ENCODE measurements around the gene ELK3.

DNA sequence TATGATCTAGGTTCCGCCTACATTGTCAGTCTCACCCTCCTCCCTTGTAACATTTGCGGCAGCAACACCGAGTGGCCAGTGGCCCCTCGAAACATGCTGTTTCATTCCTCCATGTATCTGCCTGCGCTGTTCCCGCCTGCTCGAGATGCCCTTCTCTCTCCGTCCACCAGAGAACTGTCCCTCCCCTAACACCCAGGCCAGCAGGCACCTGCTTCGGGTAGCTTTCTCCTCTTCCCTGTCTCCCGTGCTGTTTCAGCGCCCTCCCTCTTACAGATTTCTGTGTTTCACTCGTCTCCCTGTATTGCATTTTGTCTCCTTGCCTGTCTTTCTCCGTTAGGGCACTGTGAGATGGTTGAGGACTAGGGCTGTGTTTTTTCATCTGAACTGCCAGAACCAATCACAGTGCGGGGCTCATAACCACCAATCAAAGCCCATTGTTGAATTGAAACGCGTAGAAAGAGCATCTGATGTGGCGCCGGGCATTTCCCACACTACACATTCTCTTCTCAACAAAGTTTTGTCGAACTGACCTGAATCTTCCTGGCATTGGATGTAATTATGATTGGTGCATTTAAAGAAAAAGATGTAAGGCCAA, 40.9 kb upstream of the ELK3 start:
- TF ChIP-seq, protein P1, sequence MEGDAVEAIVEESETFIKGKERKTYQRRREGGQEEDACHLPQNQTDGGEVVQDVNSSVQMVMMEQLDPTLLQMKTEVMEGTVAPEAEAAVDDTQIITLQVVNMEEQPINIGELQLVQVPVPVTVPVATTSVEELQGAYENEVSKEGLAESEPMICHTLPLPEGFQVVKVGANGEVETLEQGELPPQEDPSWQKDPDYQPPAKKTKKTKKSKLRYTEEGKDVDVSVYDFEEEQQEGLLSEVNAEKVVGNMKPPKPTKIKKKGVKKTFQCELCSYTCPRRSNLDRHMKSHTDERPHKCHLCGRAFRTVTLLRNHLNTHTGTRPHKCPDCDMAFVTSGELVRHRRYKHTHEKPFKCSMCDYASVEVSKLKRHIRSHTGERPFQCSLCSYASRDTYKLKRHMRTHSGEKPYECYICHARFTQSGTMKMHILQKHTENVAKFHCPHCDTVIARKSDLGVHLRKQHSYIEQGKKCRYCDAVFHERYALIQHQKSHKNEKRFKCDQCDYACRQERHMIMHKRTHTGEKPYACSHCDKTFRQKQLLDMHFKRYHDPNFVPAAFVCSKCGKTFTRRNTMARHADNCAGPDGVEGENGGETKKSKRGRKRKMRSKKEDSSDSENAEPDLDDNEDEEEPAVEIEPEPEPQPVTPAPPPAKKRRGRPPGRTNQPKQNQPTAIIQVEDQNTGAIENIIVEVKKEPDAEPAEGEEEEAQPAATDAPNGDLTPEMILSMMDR (IDR thresholded peaks at IDR 0.05; ENCODE audit: insufficient read depth, low read length), result no peak
- TF ChIP-seq, protein P2, sequence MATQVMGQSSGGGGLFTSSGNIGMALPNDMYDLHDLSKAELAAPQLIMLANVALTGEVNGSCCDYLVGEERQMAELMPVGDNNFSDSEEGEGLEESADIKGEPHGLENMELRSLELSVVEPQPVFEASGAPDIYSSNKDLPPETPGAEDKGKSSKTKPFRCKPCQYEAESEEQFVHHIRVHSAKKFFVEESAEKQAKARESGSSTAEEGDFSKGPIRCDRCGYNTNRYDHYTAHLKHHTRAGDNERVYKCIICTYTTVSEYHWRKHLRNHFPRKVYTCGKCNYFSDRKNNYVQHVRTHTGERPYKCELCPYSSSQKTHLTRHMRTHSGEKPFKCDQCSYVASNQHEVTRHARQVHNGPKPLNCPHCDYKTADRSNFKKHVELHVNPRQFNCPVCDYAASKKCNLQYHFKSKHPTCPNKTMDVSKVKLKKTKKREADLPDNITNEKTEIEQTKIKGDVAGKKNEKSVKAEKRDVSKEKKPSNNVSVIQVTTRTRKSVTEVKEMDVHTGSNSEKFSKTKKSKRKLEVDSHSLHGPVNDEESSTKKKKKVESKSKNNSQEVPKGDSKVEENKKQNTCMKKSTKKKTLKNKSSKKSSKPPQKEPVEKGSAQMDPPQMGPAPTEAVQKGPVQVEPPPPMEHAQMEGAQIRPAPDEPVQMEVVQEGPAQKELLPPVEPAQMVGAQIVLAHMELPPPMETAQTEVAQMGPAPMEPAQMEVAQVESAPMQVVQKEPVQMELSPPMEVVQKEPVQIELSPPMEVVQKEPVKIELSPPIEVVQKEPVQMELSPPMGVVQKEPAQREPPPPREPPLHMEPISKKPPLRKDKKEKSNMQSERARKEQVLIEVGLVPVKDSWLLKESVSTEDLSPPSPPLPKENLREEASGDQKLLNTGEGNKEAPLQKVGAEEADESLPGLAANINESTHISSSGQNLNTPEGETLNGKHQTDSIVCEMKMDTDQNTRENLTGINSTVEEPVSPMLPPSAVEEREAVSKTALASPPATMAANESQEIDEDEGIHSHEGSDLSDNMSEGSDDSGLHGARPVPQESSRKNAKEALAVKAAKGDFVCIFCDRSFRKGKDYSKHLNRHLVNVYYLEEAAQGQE (IDR thresholded peaks at IDR 0.05; ENCODE audit: insufficient replicate concordance, low read depth), result no peak
- TF ChIP-seq POLR2AphosphoS5 (IDR thresholded peaks at IDR 0.05; ENCODE audit: low read depth), result no peak
